Hematopoietic multipotent progenitor cell (in vitro differentiated cells): ENCODE measurements around the gene KLC1. TPM values are rescaled to one million over a fixed set of nuclear protein-coding genes. Genes with fewer than 3 reads are reported as not detected.
A peak's percentile ranks its signal among the peaks of the same experiment; 100 is the strongest.

Experiments
- DNase-seq, 3 donors: peaks; one replicate each; pipeline ENCODE4 v3.0.0-alpha.2; 2011 to 2015; ENCODE audit warnings: low read depth in 2 of 3, low spot score in 2 of 3
- total RNA-seq: library from RNA; depleted of rRNA; stranded (reverse); fragments of >200 nt; gene quantifications from one replicate; pipeline ENCODE4 v1.2.3, GENCODE V29; 2012

Gene KLC1
- total RNA-seq, 1 donor = 208 TPM

DNA sequence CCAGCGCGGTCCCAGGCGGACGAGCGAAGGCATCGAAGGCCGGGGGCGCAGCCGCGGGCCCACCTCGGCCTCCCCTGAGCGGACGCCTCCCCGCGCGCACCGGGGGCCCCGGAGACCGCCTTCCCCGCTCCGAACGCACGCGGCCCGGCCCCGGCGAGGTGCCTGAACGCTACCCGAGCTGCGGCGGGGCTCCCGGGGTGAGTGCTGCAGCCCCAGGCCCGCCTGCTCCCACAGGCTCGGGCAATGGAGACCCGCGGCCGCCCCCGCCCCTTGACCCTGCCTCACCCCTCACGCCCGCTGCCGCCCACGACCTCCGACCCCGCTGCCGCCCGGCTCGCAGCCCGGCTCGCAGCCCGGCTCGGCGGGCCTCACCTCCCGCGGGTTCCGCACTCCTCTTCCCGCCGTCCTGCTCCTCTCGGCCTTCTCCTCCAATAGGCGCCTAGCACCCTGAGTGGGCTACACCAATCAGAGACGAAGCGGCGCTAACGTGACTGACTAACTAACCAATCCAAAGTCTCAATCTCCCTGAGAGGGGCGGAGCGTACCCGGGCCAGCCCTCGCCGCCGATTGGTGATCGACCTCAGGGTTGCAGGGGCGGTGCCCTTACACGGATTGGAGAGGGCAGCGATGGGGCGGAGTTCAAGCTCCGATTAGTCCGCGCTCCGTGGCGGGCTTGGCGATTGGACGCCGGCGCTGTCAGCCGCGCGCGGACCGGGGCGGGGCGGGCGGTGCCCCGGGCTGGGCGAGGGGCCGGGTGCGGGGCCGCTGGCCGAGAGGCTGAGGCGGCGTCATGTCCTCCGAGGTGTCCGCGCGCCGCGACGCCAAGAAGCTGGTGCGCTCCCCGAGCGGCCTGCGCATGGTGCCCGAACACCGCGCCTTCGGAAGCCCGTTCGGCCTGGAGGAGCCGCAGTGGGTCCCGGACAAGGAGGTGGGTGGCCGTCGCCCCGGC, 86.3 kb downstream of the KLC1 start, which contains the start of the genes XRCC3 and ZFYVE21:
TSS of gene XRCC3 (minus strand) at position 400 of the 949 bp plus-strand sequence. CDS start 4,364 bp downstream, outside the sequence.
TSS of gene ZFYVE21 (plus strand) at position 759 of the 949 bp plus-strand sequence. CDS start at position 791, 32 bp downstream.
- DNase-seq = peak; percentile 93 to 100 (median 99)

- DNase-seq = no peak
These were observed 87.2 kb downstream of the KLC1 start for GRCh38 chr14:103716091-103716801.

- DNase-seq = no peak
These were observed 87.9 kb downstream of the KLC1 start for GRCh38 chr14:103716899-103717411.

DNA sequence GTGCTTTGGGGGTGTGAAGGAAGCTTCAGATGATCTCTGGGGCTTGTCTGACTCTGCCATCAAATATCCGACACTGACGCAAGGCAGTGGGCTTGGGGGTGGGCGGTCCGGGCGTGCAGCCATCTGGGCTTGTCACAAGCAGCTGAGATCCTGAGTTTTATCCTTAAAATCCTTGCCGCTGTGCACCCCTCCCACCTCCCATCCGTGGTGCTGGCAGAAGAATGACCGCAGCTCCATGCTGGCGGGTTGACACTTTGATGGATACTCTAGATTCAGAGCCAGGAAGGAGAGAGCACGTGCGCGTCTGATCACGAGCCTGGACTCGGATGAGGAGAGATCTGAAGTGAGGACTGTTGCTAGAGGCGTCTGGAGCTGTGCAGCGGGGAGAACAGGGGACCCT, 89.6 kb downstream of the KLC1 start:
- DNase-seq = no peak

DNA sequence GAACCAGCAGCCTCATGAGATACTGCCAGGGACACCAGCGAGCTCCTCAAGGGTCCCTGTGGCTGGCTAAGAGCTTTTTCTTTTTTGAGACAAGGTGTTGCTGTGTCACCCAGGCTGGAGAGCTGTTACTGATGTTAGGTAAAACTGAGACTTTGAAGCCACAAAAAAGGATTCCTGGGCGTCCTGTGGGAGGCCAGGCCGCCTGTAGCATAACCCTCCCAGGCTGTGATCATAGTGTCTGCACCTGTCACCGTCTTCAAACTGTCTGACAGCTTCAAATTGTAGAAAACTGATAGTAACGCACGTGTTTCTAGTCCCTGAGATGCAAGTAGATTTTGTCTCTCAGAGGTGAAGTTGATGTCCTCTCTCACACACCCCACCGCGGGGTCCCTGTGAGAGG, 90.7 kb downstream of the KLC1 start:
- DNase-seq = no peak

GRCh38 chr14:103721334-103722120, 92.5 kb downstream of the KLC1 start:
- DNase-seq = no peak

DNA sequence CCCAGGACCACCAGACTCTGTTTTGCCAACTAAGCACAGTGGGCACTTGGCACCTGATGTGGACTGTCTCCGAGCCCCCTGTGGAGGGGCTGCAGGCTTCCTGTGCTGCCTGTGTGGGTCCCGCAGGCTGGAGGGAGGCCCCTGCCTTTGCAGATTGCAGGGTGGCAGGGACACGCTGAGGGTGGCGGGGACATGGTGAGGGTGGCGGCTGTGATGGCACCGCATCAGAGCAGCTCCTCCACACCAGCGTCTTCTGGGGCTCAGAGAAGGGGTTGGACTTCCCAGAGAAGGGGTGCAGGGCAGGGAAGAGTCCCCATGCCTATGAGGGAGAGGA, 94.7 kb downstream of the KLC1 start:
- no peak for DNase-seq

GRCh38 chr14:103724116-103724515, 95.1 kb downstream of the KLC1 start:
- peak in 1 of 3 donors; percentile 36 for DNase-seq

DNA sequence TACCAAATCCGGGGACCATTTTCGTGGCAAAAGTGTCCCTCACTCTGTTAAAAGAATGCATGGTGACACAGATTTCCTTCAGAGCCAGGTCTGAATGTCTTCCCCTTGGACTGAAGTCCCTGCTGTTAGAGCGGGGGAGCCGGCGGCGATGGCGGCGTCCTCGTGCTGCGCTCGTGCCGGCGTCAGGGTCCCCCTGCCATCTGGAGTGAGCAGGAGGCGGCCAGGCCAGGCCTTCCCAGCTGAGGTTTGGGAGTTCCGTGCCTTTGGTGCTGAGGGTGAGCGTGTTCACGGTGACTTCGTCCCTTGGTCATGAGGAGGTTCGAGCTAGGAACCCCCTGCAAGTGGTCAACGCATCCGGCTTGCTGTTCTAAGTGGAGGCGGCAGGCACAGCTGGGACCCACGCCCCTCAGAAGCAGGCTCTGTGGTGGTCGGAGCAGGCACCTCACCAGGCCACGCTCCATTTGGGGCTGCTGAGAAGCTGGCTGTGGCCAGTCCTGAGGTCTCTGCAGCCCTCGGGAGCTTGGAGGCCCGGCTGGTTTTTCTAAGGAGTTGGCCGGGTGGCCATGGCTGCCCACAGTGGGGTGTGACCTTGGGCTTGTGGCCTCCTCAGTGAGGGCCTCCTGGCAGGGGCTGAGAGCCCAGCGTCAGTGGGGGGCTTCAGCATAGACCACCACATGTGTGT, 96.1 kb downstream of the KLC1 start:
- no peak for DNase-seq

DNA sequence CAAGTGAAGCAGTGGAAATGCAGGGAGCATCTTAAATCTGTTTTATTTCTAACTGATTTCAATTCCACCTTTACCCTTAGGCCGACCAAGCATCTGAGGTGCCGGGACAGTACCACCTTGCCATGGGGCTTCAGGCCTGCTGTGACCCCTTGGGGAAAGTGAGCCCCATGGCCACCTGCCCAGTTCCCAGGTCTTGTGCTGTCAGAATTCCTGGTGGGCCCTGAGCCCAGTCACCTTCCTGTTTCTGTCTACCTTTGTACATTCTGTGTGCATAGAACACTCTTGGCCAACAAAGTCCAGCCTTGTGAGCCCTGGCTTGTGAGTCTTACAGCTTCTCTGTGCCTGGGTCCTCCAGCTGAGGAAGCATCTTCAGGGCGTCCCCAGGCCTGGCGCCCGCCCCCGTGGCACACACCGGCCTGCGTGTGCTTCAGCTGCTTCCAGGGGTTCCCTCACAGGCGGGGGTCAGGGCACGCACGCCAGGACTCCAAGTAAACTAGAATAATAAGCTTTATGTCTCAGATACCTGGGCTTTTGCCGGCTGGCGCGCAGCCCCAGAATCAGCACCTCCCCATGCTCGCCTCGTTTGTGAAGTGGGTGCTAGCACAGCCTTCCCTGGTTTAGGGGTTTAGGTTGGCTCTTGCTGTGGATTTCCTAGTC, 96.9 kb downstream of the KLC1 start:
- no peak for DNase-seq

- no peak for DNase-seq
These were observed 97.5 kb downstream of the KLC1 start for GRCh38 chr14:103726474-103726873.

GRCh38 chr14:103727313-103727980, 98.4 kb downstream of the KLC1 start:
- DNase-seq = no peak

- no peak for DNase-seq
These were observed 99.1 kb downstream of the KLC1 start for GRCh38 chr14:103728141-103728540.

DNA sequence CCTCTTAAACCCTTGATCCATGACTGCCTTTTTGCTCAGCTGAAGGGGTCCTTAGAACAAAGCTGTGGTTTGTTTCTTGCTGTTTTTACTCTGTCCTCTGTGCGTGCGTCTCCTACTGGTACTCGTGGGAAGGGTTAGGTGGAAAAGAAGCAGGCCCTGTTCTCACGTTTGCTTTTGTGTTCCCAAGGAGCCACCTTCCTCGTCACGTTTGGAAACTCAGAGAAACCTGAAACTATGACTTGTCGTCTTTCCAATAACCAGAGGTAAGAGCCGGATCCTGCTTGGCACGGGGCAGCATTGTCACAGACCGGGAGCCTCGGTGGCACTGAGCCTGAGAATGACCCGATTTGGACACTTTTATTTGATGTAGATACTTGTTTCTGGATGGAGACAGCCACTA, 99.7 kb downstream of the KLC1 start:
- DNase-seq = no peak

DNA sequence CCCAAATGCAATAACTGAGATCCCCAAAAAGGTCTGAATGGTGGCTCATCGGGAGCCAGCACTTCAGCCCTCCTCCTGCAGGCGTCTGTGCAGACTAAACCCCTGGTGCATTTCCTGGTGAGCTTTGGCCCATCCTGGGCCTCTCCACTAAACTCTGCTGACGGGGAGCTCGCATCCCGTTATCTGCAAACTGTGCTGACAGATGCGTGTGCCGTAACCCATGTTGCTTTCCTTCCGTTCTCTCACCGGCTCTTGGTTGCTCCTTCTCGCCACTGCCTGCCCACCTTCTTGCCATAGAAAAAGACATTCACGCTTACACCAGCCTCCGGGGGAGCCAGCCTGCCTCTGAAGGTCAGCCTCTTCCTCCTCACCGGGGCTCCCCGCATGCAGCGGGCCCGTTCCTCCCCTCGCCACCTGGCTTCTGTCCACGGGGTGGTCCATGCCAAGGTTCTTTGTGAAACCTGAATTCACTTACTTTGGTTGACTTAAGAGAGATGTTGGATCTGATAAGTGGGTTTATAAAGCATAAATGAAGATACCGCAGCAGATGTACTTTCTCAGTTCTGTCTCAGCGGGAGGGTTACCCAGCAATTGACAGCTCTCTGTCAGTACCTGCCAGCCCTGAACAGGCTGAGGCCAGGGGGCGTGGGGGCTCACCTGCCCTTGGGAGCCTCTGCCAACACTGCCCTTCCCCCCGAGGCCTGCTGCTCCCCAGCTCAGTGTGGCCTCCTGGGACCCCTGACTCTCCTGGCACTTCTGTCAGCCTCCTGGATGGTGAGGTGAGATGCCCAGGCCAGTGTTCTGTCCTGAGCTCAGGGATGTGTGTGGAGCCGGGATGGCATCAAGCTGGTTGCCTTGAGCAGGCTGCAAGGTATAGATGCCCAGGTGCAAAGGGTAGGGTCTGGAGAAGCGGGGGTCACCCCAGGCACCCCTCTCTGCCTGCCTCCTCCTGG, 100.8 kb downstream of the KLC1 start:
- peak in 1 of 3 donors; percentile 29 for DNase-seq

DNA sequence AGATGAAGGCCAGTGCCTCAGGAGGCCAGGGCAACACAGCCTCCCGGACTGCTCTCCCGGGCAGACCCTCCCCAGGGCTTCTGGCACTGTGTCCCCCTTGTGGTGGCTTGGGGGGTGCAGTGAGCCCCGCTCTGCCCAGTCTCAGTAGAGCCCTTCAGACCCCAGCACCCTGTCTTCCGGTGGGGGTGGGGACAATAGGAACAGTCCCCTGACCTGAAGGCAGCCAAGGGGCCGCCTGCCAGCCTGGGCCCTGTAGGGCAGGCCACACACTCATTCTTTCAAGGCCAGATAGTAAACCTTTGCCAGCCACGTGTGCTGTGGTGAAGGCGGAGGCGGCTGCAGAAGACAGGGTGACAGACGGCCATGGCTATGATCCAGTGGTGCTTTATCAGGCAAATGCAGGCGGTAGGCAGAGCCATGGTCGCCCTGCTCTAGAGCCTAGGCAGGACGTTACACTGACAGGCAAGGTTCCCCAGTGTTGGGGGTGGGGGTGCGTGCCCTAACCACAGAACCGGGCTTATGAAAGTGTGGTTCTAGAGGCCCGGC, 101.6 kb downstream of the KLC1 start:
- DNase-seq = peak in 2 of 3 donors; percentile 80 to 90

- no peak for DNase-seq
These were observed 102.5 kb downstream of the KLC1 start for GRCh38 chr14:103731481-103731880.
